Activated naive CD8-positive, alpha-beta T cell treated with anti-CD3 and anti-CD28 coated beads, Interleukin-2, amount 10 ng/mL, durations not matched to agents 7 days and 5 days (primary cell): ENCODE data around the gene MATCAP1. TPM values are rescaled to one million over a fixed set of nuclear protein-coding genes. Genes with fewer than 3 reads are reported as not detected.

ENCODE experiments used
- ATAC-seq: fragments of 150-1000 bp; cut with Tn5 transposase; one replicate; pipeline ENCODE4 v1.10.0; 2021; ENCODE audit warnings: low read depth, moderate library complexity
- POLR2A ChIA-PET: fragments of 350-600 bp; sonication (Branson Sonifier 250); formaldehyde crosslinking; loops from one replicate; lab custom pipeline; 2021; ENCODE audit warnings: antibody characterized with exemption; lab: Charles Lee
- DNase-seq: peaks from one replicate; pipeline ENCODE4 v3.0.0; 2021
- H3K27ac Mint-ChIP-seq: one replicate; pipeline ENCODE4 v1.8.0; 2022; ENCODE audit warnings: mild to moderate bottlenecking, mixed read lengths
- H3K27me3 Mint-ChIP-seq: one replicate; pipeline ENCODE4 v1.8.0; 2022; ENCODE audit warnings: mild to moderate bottlenecking, moderate library complexity, mixed read lengths
- H3K36me3 Mint-ChIP-seq: one replicate; pipeline ENCODE4 v1.8.0; 2021; ENCODE audit warnings: mild to moderate bottlenecking, mixed read lengths
- H3K4me1 Mint-ChIP-seq: one replicate; pipeline ENCODE4 v1.8.0; 2021; ENCODE audit warnings: mixed read lengths
- H3K4me3 Mint-ChIP-seq: one replicate; pipeline ENCODE4 v1.8.0; 2022; ENCODE audit warnings: mild to moderate bottlenecking, moderate library complexity, mixed read lengths
- H3K9me3 Mint-ChIP-seq: one replicate; pipeline ENCODE4 v1.8.0; 2021; ENCODE audit warnings: mixed read lengths
- total RNA-seq, 2 experiments: library from RNA; stranded (reverse); gene quantifications; one replicate each; pipeline ENCODE4 v1.2.3, GENCODE V29; 2021

The MATCAP1 gene
- total RNA-seq, 2 experiments from 2014 or later: 57.4 to 59.1 TPM

GRCh38 chr16:67192781-67193361 lies 9.1 kb upstream of the MATCAP1 start:
- Mint-ChIP-seq H3K9me3 (no peaks in the 10 kb centered on the region), H3K4me1 (peaks cover 27% of the 10 kb centered on the region), H3K36me3 (peaks cover 17% of the 10 kb centered on the region)

GRCh38 chr16:67191995-67192681 lies 8.4 kb upstream of the MATCAP1 start, which contains the start of gene E2F4:
TSS of gene E2F4 (plus strand) at chr16:67192155. CDS start at chr16:67192228, 73 bp downstream.
- H3K27me3 Mint-ChIP-seq: no peaks in the 10 kb centered on the region
- peak within 1 kb of the TSS; percentile 86 for H3K27ac Mint-ChIP-seq
- H3K4me1 Mint-ChIP-seq: peaks cover 27% of the 10 kb centered on the region
- H3K36me3 Mint-ChIP-seq: peaks cover 17% of the 10 kb centered on the region
- DNase-seq (peak; percentile 90), ATAC-seq (peak; percentile 91)
- no peaks in the 10 kb centered on the region for H3K9me3 Mint-ChIP-seq
- POLR2A ChIA-PET: interaction anchor here (0.7 to 1.4 kb wide), 9 partner anchors 9 to 209 kb away, joined by 3 to 11 read pairs (median 3); partner anchors contain the start of genes HSF4, MATCAP1, SLC9A5 and TMEM208
- H3K4me3 Mint-ChIP-seq: peak within 1 kb of the TSS; percentile 95

More at GRCh38 chr16:67192781-67193361, 9.1 kb upstream of the MATCAP1 start:
- H3K27me3 Mint-ChIP-seq: no peaks in the 10 kb centered on the region
- DNase-seq (no peak), ATAC-seq (no peak)
- peak overlapping the region; percentile 86 for H3K27ac Mint-ChIP-seq
- H3K4me3 Mint-ChIP-seq: peak overlapping the region; percentile 95
- POLR2A ChIA-PET: interaction anchor here (1.0 to 1.4 kb wide), 8 partner anchors 9 to 210 kb away, joined by 3 to 11 read pairs (median 3); partner anchors contain the start of genes MATCAP1, SLC9A5 and TMEM208

- H3K27me3 Mint-ChIP-seq: peaks cover 4% of the 10 kb centered on the region
- DNase-seq (no peak), ATAC-seq (peak; percentile 45)
- H3K4me1 Mint-ChIP-seq: peaks cover 27% of the 10 kb centered on the region
- H3K4me3 Mint-ChIP-seq: peak overlapping the region; percentile 95
- H3K27ac Mint-ChIP-seq: peak overlapping the region; percentile 84
- H3K36me3 Mint-ChIP-seq: peaks cover 12% of the 10 kb centered on the region
- no peaks in the 10 kb centered on the region for H3K9me3 Mint-ChIP-seq
- POLR2A ChIA-PET: interaction anchor here (0.7 to 1.0 kb wide), 2 partner anchors 26 to 208 kb away, joined by 3 to 4 read pairs; partner anchors contain the start of gene HSF4
These were observed 7.7 kb upstream of the MATCAP1 start for GRCh38 chr16:67191411-67191994.

- POLR2A ChIA-PET: interaction anchor here (0.5 to 0.6 kb wide), 2 partner anchors 37 to 177 kb away, joined by 3 read pairs; no protein-coding TSS in a partner anchor
- peaks cover 24% of the 10 kb centered on the region for H3K4me1 Mint-ChIP-seq
- H3K36me3 Mint-ChIP-seq: peaks cover 6% of the 10 kb centered on the region
- peaks cover 7% of the 10 kb centered on the region for H3K27me3 Mint-ChIP-seq
- H3K4me3 Mint-ChIP-seq: no peak overlapping the region
- DNase-seq: no peak
- H3K27ac Mint-ChIP-seq: peak overlapping the region; percentile 84
- no peaks in the 10 kb centered on the region for H3K9me3 Mint-ChIP-seq
- ATAC-seq: no peak
These were observed 7.0 kb upstream of the MATCAP1 start for GRCh38 chr16:67190448-67191399.

GRCh38 chr16:67190041-67190440 lies 6.3 kb upstream of the MATCAP1 start, which contains the start of gene EXOC3L1:
TSS of gene EXOC3L1 (minus strand) at chr16:67190136. CDS start at chr16:67189676, 460 bp downstream.
- H3K4me3 Mint-ChIP-seq: no peak within 1 kb of the TSS
- H3K27ac Mint-ChIP-seq: no peak within 1 kb of the TSS
- peaks cover 14% of the 10 kb centered on the region for H3K27me3 Mint-ChIP-seq
- no peak for DNase-seq
- H3K36me3 Mint-ChIP-seq: peaks cover 4% of the 10 kb centered on the region
- POLR2A ChIA-PET: interaction anchor here (0.6 kb wide), 1 partner anchor 177 kb away, joined by 3 read pairs; no protein-coding TSS in a partner anchor
- no peaks in the 10 kb centered on the region for H3K9me3 Mint-ChIP-seq
- H3K4me1 Mint-ChIP-seq: peaks cover 31% of the 10 kb centered on the region
- ATAC-seq: no peak

- DNase-seq (no peak), ATAC-seq (no peak)
- Mint-ChIP-seq H3K9me3 (no peaks in the 10 kb centered on the region), H3K4me1 (peaks cover 28% of the 10 kb centered on the region), H3K27me3 (peaks cover 14% of the 10 kb centered on the region), H3K27ac (no peak overlapping the region), H3K4me3 (no peak overlapping the region), H3K36me3 (peaks cover 4% of the 10 kb centered on the region)
- POLR2A ChIA-PET: no interaction called here
These were observed 5.0 kb upstream of the MATCAP1 start for GRCh38 chr16:67188798-67189197.

GRCh38 chr16:67188323-67188722 lies 4.6 kb upstream of the MATCAP1 start:
- POLR2A ChIA-PET: no interaction called here
- H3K4me1 Mint-ChIP-seq: peaks cover 23% of the 10 kb centered on the region
- ATAC-seq (no peak), DNase-seq (no peak)
- H3K27ac Mint-ChIP-seq: peak overlapping the region; percentile 34
- H3K9me3 Mint-ChIP-seq: no peaks in the 10 kb centered on the region
- H3K4me3 Mint-ChIP-seq: no peak overlapping the region
- H3K27me3 Mint-ChIP-seq: peaks cover 14% of the 10 kb centered on the region
- peaks cover 4% of the 10 kb centered on the region for H3K36me3 Mint-ChIP-seq

- H3K4me3 Mint-ChIP-seq: no peak overlapping the region
- DNase-seq: no peak
- no peaks in the 10 kb centered on the region for H3K9me3 Mint-ChIP-seq
- H3K27ac Mint-ChIP-seq: no peak overlapping the region
- no peaks in the 10 kb centered on the region for H3K36me3 Mint-ChIP-seq
- POLR2A ChIA-PET: no interaction called here
- peaks cover 14% of the 10 kb centered on the region for H3K27me3 Mint-ChIP-seq
- H3K4me1 Mint-ChIP-seq: peaks cover 14% of the 10 kb centered on the region
- no peak for ATAC-seq
These were observed 3.6 kb upstream of the MATCAP1 start for GRCh38 chr16:67187175-67187890.

GRCh38 chr16:67186550-67186950 lies 2.8 kb upstream of the MATCAP1 start:
- Mint-ChIP-seq H3K4me1 (peaks cover 11% of the 10 kb centered on the region), H3K36me3 (no peaks in the 10 kb centered on the region), H3K27me3 (peaks cover 14% of the 10 kb centered on the region), H3K4me3 (no peak overlapping the region), H3K9me3 (no peaks in the 10 kb centered on the region), H3K27ac (no peak overlapping the region)
- no peak for ATAC-seq
- POLR2A ChIA-PET: no interaction called here
- no peak for DNase-seq

GRCh38 chr16:67185651-67186134 lies 1.9 kb upstream of the MATCAP1 start:
- DNase-seq (no peak), ATAC-seq (no peak)
- Mint-ChIP-seq H3K27me3 (peaks cover 14% of the 10 kb centered on the region), H3K4me1 (peaks cover 8% of the 10 kb centered on the region), H3K36me3 (no peaks in the 10 kb centered on the region), H3K9me3 (no peaks in the 10 kb centered on the region), H3K27ac (no peak overlapping the region), H3K4me3 (peak overlapping the region; percentile 86)
- POLR2A ChIA-PET: interaction anchor here (0.8 to 3.4 kb wide), 7 partner anchors 26 to 202 kb away, joined by 3 to 14 read pairs (median 4); partner anchors contain the start of genes B3GNT9, FBXL8 and TRADD

- DNase-seq (peak; percentile 90), ATAC-seq (peak; percentile 24)
- peaks cover 8% of the 10 kb centered on the region for H3K4me1 Mint-ChIP-seq
- H3K9me3 Mint-ChIP-seq: no peaks in the 10 kb centered on the region
- peaks cover 14% of the 10 kb centered on the region for H3K27me3 Mint-ChIP-seq
- H3K36me3 Mint-ChIP-seq: no peaks in the 10 kb centered on the region
- H3K4me3 Mint-ChIP-seq: peak overlapping the region; percentile 86
- H3K27ac Mint-ChIP-seq: peak overlapping the region; percentile 76
- POLR2A ChIA-PET: interaction anchor here (0.8 to 3.4 kb wide), 9 partner anchors 9 to 201 kb away, joined by 3 to 14 read pairs (median 4); partner anchors contain the start of genes B3GNT9, FBXL8 and TRADD
These were observed 1.4 kb upstream of the MATCAP1 start for GRCh38 chr16:67184995-67185650.
